HG02870 (cell line): Measurements from ENCODE around the gene TMEM108.

Source experiments
- ATAC-seq: cut with Tn5 transposase; IDR thresholded peaks from one replicate; pipeline ENCODE4 v1.9.1; 2021; ENCODE audit warnings: mild to moderate bottlenecking, moderate library complexity; ENCODE audit not compliant: unreplicated experiment

Gene TMEM108

GRCh38 chr3:133301731-133302130, 263.5 kb downstream of the TMEM108 start:
- no peak for ATAC-seq

- ATAC-seq, result no peak
These were observed 265.2 kb downstream of the TMEM108 start for GRCh38 chr3:133303430-133303829.

- no peak for ATAC-seq
These were observed 279.7 kb downstream of the TMEM108 start for GRCh38 chr3:133317866-133318265.

- ATAC-seq, result no peak
These were observed 290.2 kb downstream of the TMEM108 start for GRCh38 chr3:133328373-133328772.

- ATAC-seq, result no peak
These were observed 291.4 kb downstream of the TMEM108 start for GRCh38 chr3:133329626-133330025.

GRCh38 chr3:133330065-133330464, 291.9 kb downstream of the TMEM108 start:
- ATAC-seq, result no peak

GRCh38 chr3:133330522-133330921, 292.3 kb downstream of the TMEM108 start:
- no peak for ATAC-seq

- no peak for ATAC-seq
These were observed 316.5 kb downstream of the TMEM108 start for GRCh38 chr3:133354721-133355120.

GRCh38 chr3:133360476-133360875, 322.3 kb downstream of the TMEM108 start:
- ATAC-seq, result no peak

- ATAC-seq, result no peak
These were observed 322.8 kb downstream of the TMEM108 start for GRCh38 chr3:133361011-133361410.

- ATAC-seq, result no peak
These were observed 323.2 kb downstream of the TMEM108 start for GRCh38 chr3:133361435-133361834.

GRCh38 chr3:133362539-133362938, 324.3 kb downstream of the TMEM108 start:
- ATAC-seq, result no peak

GRCh38 chr3:133364704-133365103, 326.5 kb downstream of the TMEM108 start:
- ATAC-seq, result no peak

GRCh38 chr3:133366921-133367320, 328.7 kb downstream of the TMEM108 start:
- ATAC-seq, result no peak

- ATAC-seq, result no peak
These were observed 329.2 kb downstream of the TMEM108 start for GRCh38 chr3:133367403-133367802.

GRCh38 chr3:133367956-133368355, 329.8 kb downstream of the TMEM108 start:
- no peak for ATAC-seq

- ATAC-seq, result no peak
These were observed 330.3 kb downstream of the TMEM108 start for GRCh38 chr3:133368371-133369067.

GRCh38 chr3:133369068-133369440, 330.9 kb downstream of the TMEM108 start:
- ATAC-seq, result no peak

- no peak for ATAC-seq
These were observed 333.0 kb downstream of the TMEM108 start for GRCh38 chr3:133371181-133371580.

- ATAC-seq, result no peak
These were observed 333.5 kb downstream of the TMEM108 start for GRCh38 chr3:133371676-133372075.

GRCh38 chr3:133374708-133375402, 336.7 kb downstream of the TMEM108 start:
- ATAC-seq, result no peak

- no peak for ATAC-seq
These were observed 337.2 kb downstream of the TMEM108 start for GRCh38 chr3:133375403-133375745.

GRCh38 chr3:133376810-133377209, 338.6 kb downstream of the TMEM108 start:
- no peak for ATAC-seq
